ENCODE results near the gene ARX. TPM values are rescaled to one million over a fixed set of nuclear protein-coding genes. Genes with fewer than 3 reads are reported as not detected.
A peak's percentile ranks its signal among the peaks of the same experiment; 100 is the strongest.

ARX gene
- total RNA-seq (ENCODE audit: low replicate concordance) = not detected in 2 replicates

DNA sequence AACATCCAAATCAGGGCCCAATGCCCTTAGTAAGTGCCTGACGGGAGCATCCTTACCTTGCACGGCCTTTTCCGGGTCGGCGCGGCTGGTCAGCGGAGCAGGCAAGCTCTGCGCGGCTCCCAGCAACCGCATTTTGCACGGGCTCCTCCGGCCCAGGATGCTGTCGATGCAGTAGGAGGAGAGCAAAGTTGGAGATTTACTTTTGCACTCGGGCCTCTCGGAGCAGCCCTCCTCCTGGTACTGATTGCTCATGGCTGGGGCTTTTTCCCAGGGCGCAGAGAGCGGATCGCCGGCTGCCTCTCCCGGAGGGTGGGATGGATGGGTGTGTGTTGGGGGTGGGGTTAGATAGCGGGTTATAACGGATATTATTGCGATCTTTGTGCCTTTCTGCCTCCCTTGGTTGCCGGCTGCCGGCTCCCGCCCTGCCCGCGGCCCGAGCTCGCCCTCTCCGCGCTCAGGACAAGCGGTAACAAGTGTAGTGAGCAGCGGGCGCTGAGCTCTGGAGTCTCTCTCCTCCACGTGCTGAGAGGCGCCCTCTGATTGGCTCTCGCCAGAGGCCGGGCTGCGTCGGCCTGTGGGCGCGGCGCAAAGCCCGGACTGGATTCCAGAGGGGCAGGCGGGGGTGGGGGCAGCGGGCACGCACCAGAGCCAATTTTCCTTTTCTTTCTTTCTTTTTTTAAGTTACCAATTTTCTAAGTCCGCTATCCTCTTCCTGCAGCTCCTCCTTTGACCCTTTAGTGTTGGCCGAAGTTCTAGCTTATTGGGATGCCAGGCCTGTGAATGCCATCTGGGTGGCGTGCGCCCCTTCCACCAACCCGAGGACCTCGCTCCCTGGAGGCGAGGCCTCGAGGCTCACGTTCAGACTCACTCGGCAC is at the start of gene ARX:
Gene ARX, minus strand, starts transcription at position 480 of the 875 bp plus-strand sequence. Its CDS starts 228 bp downstream, at position 252.
- no peak within 1 kb of the TSS for H3K4me3 ChIP-seq (ENCODE audit: low read depth, low read length)
- TF ChIP-seq CTCF (IDR thresholded peaks at IDR 0.05; ENCODE audit: insufficient read depth, low read length) = no peak

DNA sequence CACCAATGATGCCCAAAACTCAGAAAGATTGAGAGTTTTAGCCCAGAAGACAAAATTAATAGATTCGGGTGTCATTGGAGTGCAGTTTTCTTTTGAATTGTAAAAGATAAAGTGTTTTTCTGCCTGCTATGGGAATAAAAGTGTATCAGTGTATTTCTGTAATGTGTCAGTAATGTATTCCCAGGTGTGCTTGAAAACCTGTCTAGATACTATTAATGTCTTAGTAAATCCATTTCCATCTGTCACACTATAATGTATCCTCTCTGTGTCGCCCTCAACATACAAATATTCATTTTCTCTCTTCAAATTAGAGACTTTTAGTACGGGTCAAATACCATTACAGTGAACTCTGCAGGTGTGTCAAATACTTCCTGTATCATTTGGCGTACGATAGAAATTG is 43.5 kb upstream of the ARX start:
- TF ChIP-seq CTCF (IDR thresholded peaks at IDR 0.05; ENCODE audit: insufficient read depth, low read length) = no peak
- H3K4me3 ChIP-seq (ENCODE audit: low read depth, low read length) = no peak overlapping the region
- no peak for DNase-seq (ENCODE audit: low read depth)

More for the DNA sequence above, at the start of gene ARX:
- peak; percentile 43 for DNase-seq (ENCODE audit: low read depth)

DNA sequence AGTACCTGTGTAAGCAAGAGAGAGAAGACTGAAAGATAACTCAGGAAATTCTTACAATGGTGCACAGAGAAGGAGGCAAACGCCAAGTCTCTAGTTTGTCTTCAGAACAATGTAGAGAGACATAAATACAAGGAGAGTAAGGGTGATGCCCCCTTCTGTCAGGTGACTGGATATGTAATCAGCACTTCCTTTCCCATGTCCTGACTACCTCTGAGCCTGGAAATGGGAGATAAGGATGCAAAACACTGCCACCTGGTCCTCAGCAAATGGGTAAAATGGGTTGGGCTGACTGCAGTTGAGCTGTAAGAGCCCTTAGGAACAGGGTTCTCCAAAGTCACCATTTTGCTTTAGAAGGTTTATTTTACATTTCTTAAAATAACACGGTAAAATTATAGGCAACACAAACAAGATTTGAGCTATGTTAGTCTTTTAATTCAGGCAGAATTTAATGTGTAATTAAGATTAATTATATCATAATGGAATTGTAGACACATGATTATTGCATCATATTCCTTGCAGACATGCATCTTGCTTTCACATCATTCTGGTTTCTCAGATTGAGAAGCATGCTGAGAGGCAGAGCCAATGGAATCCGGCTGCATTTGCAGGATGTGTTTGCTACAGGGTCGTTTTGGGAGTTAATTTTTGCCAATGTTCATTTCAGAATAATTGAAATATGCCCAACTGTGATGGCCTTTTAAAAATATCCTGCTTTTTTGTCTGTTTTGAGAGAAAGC is 37.2 kb upstream of the ARX start:
- no peak overlapping the region for H3K4me3 ChIP-seq (ENCODE audit: low read depth, low read length)
- no peak for TF ChIP-seq CTCF (IDR thresholded peaks at IDR 0.05; ENCODE audit: insufficient read depth, low read length)
- no peak for DNase-seq (ENCODE audit: low read depth)

DNA sequence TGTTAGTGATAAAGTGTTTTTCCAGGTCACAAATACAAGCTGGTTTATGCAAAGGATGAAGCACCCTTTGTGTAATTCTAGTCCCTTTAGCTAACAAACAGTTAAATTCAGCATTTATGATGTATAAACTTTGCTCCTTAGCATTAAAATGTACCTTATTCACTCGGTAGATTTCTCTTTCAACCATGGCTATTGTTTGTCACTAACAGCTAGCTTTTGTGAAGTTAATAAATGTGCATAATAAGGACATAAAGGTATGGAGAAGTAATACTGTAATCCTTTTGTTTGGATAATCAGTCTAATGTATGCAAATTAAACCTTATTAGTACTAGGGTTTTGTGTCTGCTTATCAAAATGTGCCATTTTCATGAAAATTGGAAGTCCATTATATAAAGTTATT is 34.2 kb upstream of the ARX start:
- no peak for TF ChIP-seq CTCF (IDR thresholded peaks at IDR 0.05; ENCODE audit: insufficient read depth, low read length)
- no peak overlapping the region for H3K4me3 ChIP-seq (ENCODE audit: low read depth, low read length)
- DNase-seq (ENCODE audit: low read depth) = no peak

GRCh38 chrX:25049357-25049756 is 33.6 kb upstream of the ARX start:
- no peak overlapping the region for H3K4me3 ChIP-seq (ENCODE audit: low read depth, low read length)
- no peak for TF ChIP-seq CTCF (IDR thresholded peaks at IDR 0.05; ENCODE audit: insufficient read depth, low read length)
- DNase-seq (ENCODE audit: low read depth) = peak; percentile 9

GRCh38 chrX:25048178-25048577 is 32.4 kb upstream of the ARX start:
- H3K4me3 ChIP-seq (ENCODE audit: low read depth, low read length) = no peak overlapping the region
- no peak for TF ChIP-seq CTCF (IDR thresholded peaks at IDR 0.05; ENCODE audit: insufficient read depth, low read length)

More at GRCh38 chrX:25048178-25048577, 32.4 kb upstream of the ARX start:
- DNase-seq (ENCODE audit: low read depth) = no peak

All from fibroblast of the aortic adventitia (primary cell).